ENCODE measurements around the gene HTR5A. TPM values are rescaled to one million over a fixed set of nuclear protein-coding genes. Genes with fewer than 3 reads are reported as not detected.
"Not testable (repeated sequence)": the region's sequence is repeated elsewhere in the genome, so short reads cannot be mapped to it uniquely, and the experiment has no call there.

The HTR5A gene
- not detected for total RNA-seq

DNA sequence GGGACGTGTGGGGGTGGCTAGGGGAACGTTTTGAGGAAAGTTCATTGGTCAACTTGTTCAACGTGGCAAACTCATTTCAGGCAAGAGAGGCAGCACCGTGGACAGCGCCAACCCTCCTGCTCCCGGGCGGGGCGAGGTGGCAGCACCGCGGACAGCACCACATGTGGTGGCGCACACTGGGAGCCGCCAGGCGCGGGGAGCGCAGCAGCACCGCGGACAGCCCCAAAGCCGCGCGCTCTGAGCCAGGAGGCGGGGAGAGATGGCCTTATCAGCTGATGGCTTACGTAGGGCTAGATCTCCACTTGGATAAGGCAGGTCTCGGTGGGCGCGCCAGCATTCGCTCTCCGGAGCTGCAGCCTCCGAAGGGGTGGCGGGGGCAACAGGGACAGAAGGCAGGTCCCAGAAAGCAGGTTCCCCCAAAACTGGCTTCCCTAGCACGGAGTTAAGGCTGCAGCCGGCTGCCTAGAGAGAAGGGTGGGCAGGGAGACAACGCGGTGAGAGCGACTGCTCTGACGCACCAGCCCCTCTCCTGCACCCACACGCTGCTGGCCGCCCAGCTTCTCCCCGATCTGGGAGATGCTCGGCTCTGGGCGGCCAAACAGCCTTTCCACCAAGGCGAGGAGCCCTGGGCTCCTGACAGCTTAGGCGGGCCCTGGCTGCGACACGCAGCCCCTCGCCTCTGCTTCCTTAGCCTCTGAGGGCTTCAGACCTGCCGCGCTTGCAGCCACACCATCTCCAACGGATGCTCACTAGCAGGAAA, at the start of gene HTR5A:
Gene HTR5A (plus strand): TSS at position 333 of the 760 bp plus-strand sequence. CDS start 576 bp downstream, outside the sequence.
- Mint-ChIP-seq H3K27me3 (peaks cover 37% of the 10 kb centered on the region), H3K4me1 (ENCODE audit: low read depth) (peaks cover 3% of the 10 kb centered on the region), H3K4me3 (no peak within 1 kb of the TSS), H3K9me3 (no peaks in the 10 kb centered on the region), H3K27ac (no peak within 1 kb of the TSS), H3K36me3 (ENCODE audit: low read depth) (no peaks in the 10 kb centered on the region)
- ChIA-PET POLR2A (no interaction called here), CTCF (interaction anchor here (0.9 to 1.3 kb wide), 2 partner anchors 21 to 143 kb away, joined by 3 read pairs; no protein-coding TSS in a partner anchor)
- TF ChIP-seq, protein P1, sequence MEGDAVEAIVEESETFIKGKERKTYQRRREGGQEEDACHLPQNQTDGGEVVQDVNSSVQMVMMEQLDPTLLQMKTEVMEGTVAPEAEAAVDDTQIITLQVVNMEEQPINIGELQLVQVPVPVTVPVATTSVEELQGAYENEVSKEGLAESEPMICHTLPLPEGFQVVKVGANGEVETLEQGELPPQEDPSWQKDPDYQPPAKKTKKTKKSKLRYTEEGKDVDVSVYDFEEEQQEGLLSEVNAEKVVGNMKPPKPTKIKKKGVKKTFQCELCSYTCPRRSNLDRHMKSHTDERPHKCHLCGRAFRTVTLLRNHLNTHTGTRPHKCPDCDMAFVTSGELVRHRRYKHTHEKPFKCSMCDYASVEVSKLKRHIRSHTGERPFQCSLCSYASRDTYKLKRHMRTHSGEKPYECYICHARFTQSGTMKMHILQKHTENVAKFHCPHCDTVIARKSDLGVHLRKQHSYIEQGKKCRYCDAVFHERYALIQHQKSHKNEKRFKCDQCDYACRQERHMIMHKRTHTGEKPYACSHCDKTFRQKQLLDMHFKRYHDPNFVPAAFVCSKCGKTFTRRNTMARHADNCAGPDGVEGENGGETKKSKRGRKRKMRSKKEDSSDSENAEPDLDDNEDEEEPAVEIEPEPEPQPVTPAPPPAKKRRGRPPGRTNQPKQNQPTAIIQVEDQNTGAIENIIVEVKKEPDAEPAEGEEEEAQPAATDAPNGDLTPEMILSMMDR (IDR thresholded peaks at IDR 0.05): no peak
- peak; percentile 90 for DNase-seq
- ATAC-seq: peak; percentile 100
- intact Hi-C loops (cut with micrococcal nuclease): no loop called here

DNA sequence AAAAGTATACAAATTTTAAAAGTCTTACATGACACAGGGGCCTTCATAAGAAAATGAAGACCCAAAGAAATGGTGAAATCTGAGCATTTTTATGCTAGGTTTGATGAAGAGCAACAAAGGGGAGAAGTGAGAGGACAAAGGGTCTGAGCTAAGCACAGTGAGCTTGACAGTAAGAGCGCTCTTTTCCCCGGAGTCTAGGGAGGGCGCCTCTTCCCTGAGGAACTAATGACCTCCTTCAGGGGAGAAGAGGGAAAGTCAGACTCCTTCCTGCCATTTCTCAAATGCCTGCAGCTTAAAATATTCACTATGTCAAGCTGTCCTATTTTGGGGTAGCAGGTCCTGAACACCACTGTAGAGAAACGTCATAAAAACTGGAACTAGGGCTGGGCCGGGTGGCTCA, 49.1 kb upstream of the HTR5A start:
- intact Hi-C loops (cut with micrococcal nuclease): no loop called here
- TF ChIP-seq, protein P1 (IDR thresholded peaks at IDR 0.05): no peak
- Mint-ChIP-seq H3K4me1 (ENCODE audit: low read depth) (no peaks in the 10 kb centered on the region), H3K9me3 (no peaks in the 10 kb centered on the region), H3K36me3 (ENCODE audit: low read depth) (no peaks in the 10 kb centered on the region), H3K4me3 (no peak overlapping the region), H3K27ac (no peak overlapping the region), H3K27me3 (peaks cover 1% of the 10 kb centered on the region)
- ChIA-PET CTCF (interaction anchor here (1.2 to 2.3 kb wide), 2 partner anchors 12 to 93 kb away, joined by 6 read pairs; no protein-coding TSS in a partner anchor), POLR2A (no interaction called here)
- no peak for DNase-seq
- ATAC-seq: no peak

DNA sequence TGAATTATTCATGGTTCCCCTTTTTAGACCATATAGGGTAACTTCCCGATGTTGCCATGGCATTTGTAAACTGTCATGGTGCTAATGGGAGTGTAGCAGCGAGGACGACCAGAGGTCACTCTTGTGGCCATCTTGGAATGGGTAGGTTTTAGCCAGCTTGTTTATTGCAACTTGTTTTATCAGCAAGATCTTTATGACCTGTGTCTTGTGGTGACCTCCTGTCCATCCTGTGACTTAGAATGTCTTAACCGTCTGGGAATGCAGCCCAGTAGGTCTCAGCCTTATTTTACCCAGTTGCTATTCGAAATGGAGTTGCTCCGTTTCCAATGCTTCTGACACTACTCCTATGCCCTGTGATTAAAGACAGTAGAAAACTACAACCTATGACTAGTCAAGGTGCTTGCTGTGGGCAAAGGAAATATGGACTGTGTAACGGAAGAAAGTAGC, 48.4 kb upstream of the HTR5A start:
- no peak overlapping the region for H3K27ac Mint-ChIP-seq
- ChIA-PET POLR2A (no interaction called here), CTCF (interaction anchor here (1.2 to 2.3 kb wide), 2 partner anchors 13 to 94 kb away, joined by 6 read pairs; no protein-coding TSS in a partner anchor)
- ATAC-seq (no peak), DNase-seq (no peak)
- H3K4me1 Mint-ChIP-seq (ENCODE audit: low read depth): no peaks in the 10 kb centered on the region
- H3K36me3 Mint-ChIP-seq (ENCODE audit: low read depth): no peaks in the 10 kb centered on the region
- intact Hi-C loops (cut with micrococcal nuclease): no loop called here
- H3K9me3 Mint-ChIP-seq: no peaks in the 10 kb centered on the region
- H3K4me3 Mint-ChIP-seq: no peak overlapping the region
- TF ChIP-seq, protein P1 (IDR thresholded peaks at IDR 0.05): no peak
- peaks cover 1% of the 10 kb centered on the region for H3K27me3 Mint-ChIP-seq

DNA sequence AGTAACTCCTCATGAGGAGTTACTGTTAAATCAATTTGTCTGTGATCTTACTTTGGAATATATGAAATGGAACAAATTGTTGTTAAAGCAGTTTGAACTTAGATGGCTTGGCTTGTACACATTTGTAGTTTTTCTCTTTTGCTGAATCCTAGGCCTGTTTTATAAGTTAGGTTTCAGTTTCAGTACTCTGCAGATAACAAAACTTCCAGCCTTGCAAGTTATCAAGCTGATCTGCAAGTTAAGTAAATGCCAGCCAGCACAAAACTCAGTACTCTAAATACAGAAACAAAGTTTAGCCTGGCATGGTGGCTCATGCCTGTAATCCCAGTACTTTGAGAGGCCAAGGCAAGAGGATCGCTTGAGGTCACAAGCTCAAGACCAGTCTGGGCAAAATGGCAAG, 42.2 kb upstream of the HTR5A start:
- ATAC-seq: no peak
- H3K27me3 Mint-ChIP-seq: peaks cover 9% of the 10 kb centered on the region
- H3K4me1 Mint-ChIP-seq (ENCODE audit: low read depth): no peaks in the 10 kb centered on the region
- no peak for DNase-seq
- no peak overlapping the region for H3K27ac Mint-ChIP-seq
- TF ChIP-seq, protein P1 (IDR thresholded peaks at IDR 0.05): no peak
- no peaks in the 10 kb centered on the region for H3K36me3 Mint-ChIP-seq (ENCODE audit: low read depth)
- ChIA-PET POLR2A (no interaction called here), CTCF (no interaction called here)
- no peaks in the 10 kb centered on the region for H3K9me3 Mint-ChIP-seq
- intact Hi-C loops (cut with micrococcal nuclease): no loop called here
- H3K4me3 Mint-ChIP-seq: no peak overlapping the region

DNA sequence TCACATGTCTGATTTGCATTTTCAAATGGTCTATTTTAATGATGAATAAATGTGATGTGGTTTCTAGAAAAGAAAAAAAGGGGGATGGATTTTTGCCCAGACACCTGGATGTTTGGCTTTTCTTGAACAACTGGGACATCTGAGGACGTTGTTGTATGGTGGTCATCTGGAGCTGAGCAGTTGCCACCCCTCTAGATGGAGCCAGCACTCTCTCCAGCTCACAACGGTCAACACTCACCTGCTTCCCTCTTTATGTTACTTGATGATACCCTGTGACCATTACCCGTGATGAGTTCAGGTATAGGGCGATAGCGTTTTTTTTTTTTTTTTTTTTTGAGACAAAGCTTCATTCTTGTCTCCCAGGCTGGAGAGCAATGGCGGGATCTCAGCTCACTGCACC, 37.1 kb upstream of the HTR5A start:
- ATAC-seq (no peak), DNase-seq (no peak)
- ChIA-PET CTCF (interaction anchor here (1.7 kb wide), 1 partner anchor 57 kb away, joined by 3 read pairs; no protein-coding TSS in a partner anchor), POLR2A (no interaction called here)
- H3K9me3 Mint-ChIP-seq: no peaks in the 10 kb centered on the region
- no peaks in the 10 kb centered on the region for H3K36me3 Mint-ChIP-seq (ENCODE audit: low read depth)
- no peak overlapping the region for H3K27ac Mint-ChIP-seq
- TF ChIP-seq, protein P1 (IDR thresholded peaks at IDR 0.05): no peak
- peaks cover 18% of the 10 kb centered on the region for H3K27me3 Mint-ChIP-seq
- no peak overlapping the region for H3K4me3 Mint-ChIP-seq
- intact Hi-C loops (cut with micrococcal nuclease): no loop called here
- no peaks in the 10 kb centered on the region for H3K4me1 Mint-ChIP-seq (ENCODE audit: low read depth)

DNA sequence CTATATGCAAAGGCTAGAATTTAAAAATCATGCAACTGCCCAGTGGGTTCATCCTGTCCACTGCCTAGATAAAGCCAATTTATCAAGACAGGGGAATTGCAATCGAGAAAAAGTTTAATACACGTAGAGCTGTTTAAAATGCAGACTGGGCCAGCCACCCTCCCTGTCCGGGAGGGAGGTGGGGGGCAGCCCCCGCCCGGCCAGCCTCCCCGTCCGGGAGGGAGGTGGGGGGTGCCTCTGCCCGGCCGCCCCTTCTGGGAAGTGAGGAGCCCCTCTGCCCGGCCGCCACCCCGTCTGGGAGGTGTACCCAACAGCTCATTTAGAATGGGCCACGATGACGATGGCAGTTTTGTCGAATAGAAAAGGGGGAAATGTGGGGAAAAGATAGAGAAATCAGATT, 35.6 kb upstream of the HTR5A start:
- H3K27me3 Mint-ChIP-seq: peaks cover 22% of the 10 kb centered on the region
- ATAC-seq; intact Hi-C loops (cut with micrococcal nuclease); H3K27ac Mint-ChIP-seq; H3K9me3 Mint-ChIP-seq; H3K4me1 Mint-ChIP-seq (ENCODE audit: low read depth); H3K4me3 Mint-ChIP-seq; DNase-seq; H3K36me3 Mint-ChIP-seq (ENCODE audit: low read depth); POLR2A ChIA-PET: not testable (repeated sequence)
- CTCF ChIA-PET: interaction anchor here (1.1 kb wide), 1 partner anchor 25 kb away, joined by 3 read pairs; no protein-coding TSS in a partner anchor
